Testis (tissue), 3 donors: ENCODE data around the gene SPPL2B. TPM values are rescaled to one million over a fixed set of nuclear protein-coding genes. Genes with fewer than 3 reads are reported as not detected.

ENCODE experiments used
- DNase-seq: peaks from one replicate; pipeline ENCODE4 v3.0.0-alpha.2; 2019
- H3K27ac ChIP-seq, 2 donors: fragments of 200-600 bp; sonication (generic); one replicate each; pipeline ENCODE4 v1.5.1; 2019
- H3K27me3 ChIP-seq: fragments of 200-600 bp; sonication (generic); one replicate; pipeline ENCODE4 v1.5.1; 2019
- H3K36me3 ChIP-seq: fragments of 200-600 bp; sonication (generic); one replicate; pipeline ENCODE4 v1.5.1; 2017; ENCODE audit warnings: low read depth; ENCODE audit errors: missing control alignments
- H3K4me1 ChIP-seq: fragments of 200-600 bp; sonication (generic); one replicate; pipeline ENCODE4 v1.5.1; 2019
- H3K4me3 ChIP-seq, 2 donors: fragments of 200-600 bp; sonication (generic); one replicate each; pipeline ENCODE4 v1.5.1; 2017 to 2019
- H3K9me3 ChIP-seq: fragments of 200-600 bp; sonication (generic); one replicate; pipeline ENCODE4 v1.5.1; 2017
- CTCF ChIP-seq, 3 experiments: fragments of 450-650 bp in 2 of 3; fragments of 200-600 bp in 1 of 3; sonication (generic) in 1 of 3; IDR thresholded peaks; one replicate each; pipeline ENCODE4 v1.5.1; 2016 to 2019; ENCODE audit warnings: antibody characterized with exemption in 3 of 3, mild to moderate bottlenecking in 2 of 3, moderate library complexity in 1 of 3
- POLR2A ChIP-seq: fragments of 450-650 bp; IDR thresholded peaks from one replicate; pipeline ENCODE4 v1.6.1; 2017; ENCODE audit warnings: antibody characterized with exemption, mild to moderate bottlenecking, moderate library complexity
- WGBS, 2 donors: methylation state at CpG; one replicate each; pipeline ENCODE4 v1.1.5; 2018; 5-methylcytosine and 5-hydroxymethylcytosine counted together
- intact Hi-C: fragments of 100-400 bp; cut with DNase I; formaldehyde crosslinking; loops from one replicate; pipeline ENCODE4 v1.15.1; 2023; ENCODE audit warnings: low total_unique reads
- polyA plus RNA-seq: library from polyadenylated mRNA; stranded (reverse); fragments of 350-450 nt; fragmentation: Illumina TruSeq; extraction: RNeasy Lipid Tissue Mini Kit (QIAGEN cat#74804); gene quantifications from one replicate; pipeline ENCODE4 v1.2.3, GENCODE V29; 2014; ENCODE audit warnings: low read depth, low replicate concordance; ENCODE audit not compliant: insufficient read depth
- total RNA-seq, 2 donors: library from RNA; depleted of rRNA; stranded (reverse); fragments of >200 nt; gene quantifications; one replicate each; pipeline ENCODE4 v1.2.3, GENCODE V29; 2016

The SPPL2B gene
- total and polyA plus RNA-seq, 3 donors from 2014 or later = 132 to 215 (median 158) TPM

- no peak for DNase-seq
- H3K4me1 ChIP-seq = no peaks in the 10 kb centered on the region
- no peaks in the 10 kb centered on the region for H3K27me3 ChIP-seq
- no peaks in the 10 kb centered on the region for H3K9me3 ChIP-seq
- no peak overlapping the region for H3K4me3 ChIP-seq
- no peaks in the 10 kb centered on the region for H3K36me3 ChIP-seq
- WGBS, 2 donors = 63 to 69% methylated on average over 10 of the region's 10 CpGs
- TF ChIP-seq POLR2A = no peak
- TF ChIP-seq CTCF (IDR thresholded peaks at IDR 0.05) = no peak
- no peak overlapping the region for H3K27ac ChIP-seq
- intact Hi-C loops = no loop called here
These were observed 36.9 kb downstream of the SPPL2B start for GRCh38 chr19:2365201-2365970.

- no peak for TF ChIP-seq CTCF (IDR thresholded peaks at IDR 0.05)
- no peak for TF ChIP-seq POLR2A
- Histone ChIP-seq H3K9me3 (no peaks in the 10 kb centered on the region), H3K4me1 (no peaks in the 10 kb centered on the region), H3K36me3 (no peaks in the 10 kb centered on the region), H3K27ac (no peak overlapping the region), H3K4me3 (no peak overlapping the region), H3K27me3 (no peaks in the 10 kb centered on the region)
- intact Hi-C loops = no loop called here
- no peak for DNase-seq
- WGBS, 2 donors = 71 to 76% methylated on average over 11 to 16 of the region's 16 CpGs
These were observed 43.2 kb downstream of the SPPL2B start for GRCh38 chr19:2371656-2372055.

- Histone ChIP-seq H3K36me3 (no peaks in the 10 kb centered on the region), H3K27ac (peak overlapping the region in 1 of 2 donors; percentile 52), H3K4me3 (no peak overlapping the region), H3K9me3 (no peaks in the 10 kb centered on the region), H3K4me1 (no peaks in the 10 kb centered on the region), H3K27me3 (no peaks in the 10 kb centered on the region)
- no peak for DNase-seq
- WGBS, 2 donors = 35 to 54% methylated on average over 11 of the region's 11 CpGs
- no peak for TF ChIP-seq CTCF (IDR thresholded peaks at IDR 0.05)
- TF ChIP-seq POLR2A = no peak
- intact Hi-C loops = no loop called here
These were observed 43.7 kb downstream of the SPPL2B start for GRCh38 chr19:2372076-2372612.

- 64 to 69% methylated on average over 13 of the region's 13 CpGs for WGBS, 2 donors
- Histone ChIP-seq H3K27ac (no peak overlapping the region), H3K9me3 (no peaks in the 10 kb centered on the region), H3K4me3 (peak overlapping the region in 1 of 2 donors; percentile 31), H3K36me3 (no peaks in the 10 kb centered on the region), H3K4me1 (no peaks in the 10 kb centered on the region), H3K27me3 (no peaks in the 10 kb centered on the region)
- TF ChIP-seq POLR2A = no peak
- TF ChIP-seq CTCF (IDR thresholded peaks at IDR 0.05) = no peak
- intact Hi-C loops = no loop called here
- DNase-seq = no peak
These were observed 46.3 kb downstream of the SPPL2B start for GRCh38 chr19:2374808-2375207.
